DOHH2 (cell line): ENCODE data around the gene RIPK4.

ENCODE experiments used
- H3F3A ChIP-seq: fragments of 200-600 bp; sonication (generic), shearing (Covaris generic); 2 replicates; pipeline ENCODE4 v1.6.0; 2016; ENCODE audit warnings: antibody characterized with exemption, mild to moderate bottlenecking; ENCODE audit not compliant: control insufficient read depth, insufficient read depth
- H3K27ac ChIP-seq: fragments of 200-600 bp; sonication (generic); 2 replicates; pipeline ENCODE4 v1.5.1; 2014; ENCODE audit warnings: low read depth, mild to moderate bottlenecking, low read length, moderate library complexity
- H3K27me3 ChIP-seq: fragments of 200-600 bp; sonication (generic); 2 replicates; pipeline ENCODE4 v1.6.1; 2014; ENCODE audit warnings: mild to moderate bottlenecking, low read length, mixed read lengths; ENCODE audit not compliant: control insufficient read depth
- H3K36me3 ChIP-seq: fragments of 200-600 bp; sonication (generic); 2 replicates; pipeline ENCODE4 v1.6.1; 2014; ENCODE audit warnings: mild to moderate bottlenecking, low read length, moderate library complexity, mixed read lengths; ENCODE audit not compliant: control insufficient read depth
- H3K4me1 ChIP-seq: fragments of 200-600 bp; sonication (generic); 2 replicates; pipeline ENCODE4 v1.6.1; 2014; ENCODE audit warnings: mild to moderate bottlenecking, low read length, mixed read lengths; ENCODE audit not compliant: control insufficient read depth
- H3K4me2 ChIP-seq: fragments of 200-600 bp; sonication (generic); 2 replicates; pipeline ENCODE4 v1.6.0; 2014; ENCODE audit warnings: mild to moderate bottlenecking, low read length, moderate library complexity
- H3K4me3 ChIP-seq: fragments of 200-600 bp; sonication (generic); 2 replicates; pipeline ENCODE4 v1.5.1; 2014; ENCODE audit warnings: mild to moderate bottlenecking, low read length, mixed read lengths
- H3K79me2 ChIP-seq: fragments of 200-600 bp; sonication (generic); 2 replicates; pipeline ENCODE4 v1.6.1; 2014; ENCODE audit warnings: mild to moderate bottlenecking, low read length, mixed read lengths; ENCODE audit not compliant: control insufficient read depth
- H3K9me2 ChIP-seq: fragments of 200-600 bp; sonication (generic); replicated peaks from 2 replicates; pipeline ENCODE4 v1.6.1; 2014; ENCODE audit warnings: mild to moderate bottlenecking, low read length, mixed read lengths; ENCODE audit not compliant: control insufficient read depth
- H3K9me3 ChIP-seq: fragments of 200-600 bp; sonication (generic); 2 replicates; pipeline ENCODE4 v1.6.1; 2014; ENCODE audit warnings: antibody characterized with exemption, low read length, mixed read lengths; ENCODE audit not compliant: control insufficient read depth, insufficient read depth
- H4K20me1 ChIP-seq: fragments of 200-600 bp; sonication (generic); 2 replicates; pipeline ENCODE4 v1.6.0; 2014; ENCODE audit warnings: low read depth, mild to moderate bottlenecking, antibody characterized with exemption, low read length, moderate library complexity; ENCODE audit not compliant: control insufficient read depth, insufficient read depth
- CTCF ChIP-seq: fragments of 200-600 bp; sonication (generic); IDR thresholded peaks from one replicate; pipeline ENCODE4 v1.5.1; 2014; ENCODE audit warnings: antibody characterized with exemption, mild to moderate bottlenecking, low read depth, low read length; ENCODE audit not compliant: poor library complexity, severe bottlenecking
- EZH2phosphoT487 ChIP-seq: fragments of 200-600 bp; sonication (generic); IDR thresholded peaks from 2 replicates; pipeline ENCODE4 v1.6.1; 2017; ENCODE audit warnings: borderline replicate concordance, mild to moderate bottlenecking, antibody characterized with exemption, low read length, moderate library complexity, mixed read lengths

The RIPK4 gene

GRCh38 chr21:41712201-41712600 is 54.7 kb downstream of the RIPK4 start:
- TF ChIP-seq CTCF: no peak
- TF ChIP-seq EZH2phosphoT487: no peak
- no peaks in the 10 kb centered on the region for H3K36me3 ChIP-seq
- peaks cover 7% of the 10 kb centered on the region; the same call in 1 of the 2 replicates for H3K27me3 ChIP-seq
- no peaks in the 10 kb centered on the region for H3K4me1 ChIP-seq
- H4K20me1 ChIP-seq: no peaks in the 10 kb centered on the region
- H3K79me2 ChIP-seq: no peaks in the 10 kb centered on the region
- no peaks in the 10 kb centered on the region for H3K9me3 ChIP-seq
- H3F3A ChIP-seq: no peaks in the 10 kb centered on the region
- H3K9me2 ChIP-seq: no peaks in the 10 kb centered on the region
- H3K4me3 ChIP-seq: no peak overlapping the region
- no peak overlapping the region for H3K4me2 ChIP-seq
- H3K27ac ChIP-seq: no peak overlapping the region

DNA sequence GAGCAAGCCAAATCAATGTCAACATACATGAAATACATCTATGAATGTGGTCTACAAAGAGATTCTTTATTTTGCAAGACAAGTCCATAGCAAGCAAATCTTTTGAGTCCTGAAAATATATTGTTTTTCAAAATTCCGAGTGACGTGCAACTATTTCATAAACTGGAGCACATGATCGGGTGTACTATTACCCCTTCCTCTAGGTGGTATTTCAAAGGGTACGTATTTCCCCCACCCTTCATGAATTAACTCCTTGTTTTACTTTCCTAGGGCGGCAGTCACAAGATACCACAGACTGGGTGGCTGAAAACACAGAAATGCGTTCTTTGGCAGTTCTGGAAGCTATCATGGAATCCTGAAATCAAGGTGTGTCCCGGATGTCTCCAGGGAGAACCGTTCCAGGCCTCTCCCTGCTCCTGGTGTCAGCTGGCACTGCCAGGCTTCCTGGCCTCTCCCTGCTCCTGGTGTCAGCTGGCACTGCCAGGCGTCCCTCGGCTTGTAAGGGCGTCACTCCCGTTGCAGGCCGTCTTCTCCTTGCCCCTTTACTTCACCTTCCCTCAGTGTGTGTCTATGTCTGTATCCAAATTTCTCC is 55.3 kb downstream of the RIPK4 start:
- no peak overlapping the region for H3K4me2 ChIP-seq
- no peaks in the 10 kb centered on the region for H3K36me3 ChIP-seq
- H4K20me1 ChIP-seq: no peaks in the 10 kb centered on the region
- H3K79me2 ChIP-seq: no peaks in the 10 kb centered on the region
- H3K9me3 ChIP-seq: no peaks in the 10 kb centered on the region
- no peak overlapping the region for H3K27ac ChIP-seq
- no peak for TF ChIP-seq CTCF
- no peak for TF ChIP-seq EZH2phosphoT487
- H3F3A ChIP-seq: no peaks in the 10 kb centered on the region
- no peaks in the 10 kb centered on the region for H3K4me1 ChIP-seq
- H3K4me3 ChIP-seq: no peak overlapping the region
- H3K27me3 ChIP-seq: peaks cover 11% of the 10 kb centered on the region
- no peaks in the 10 kb centered on the region for H3K9me2 ChIP-seq

- no peak overlapping the region for H3K4me2 ChIP-seq
- H4K20me1 ChIP-seq: no peaks in the 10 kb centered on the region
- peaks cover 9% of the 10 kb centered on the region for H3K27me3 ChIP-seq
- no peaks in the 10 kb centered on the region for H3K4me1 ChIP-seq
- H3K9me3 ChIP-seq: no peaks in the 10 kb centered on the region
- H3K27ac ChIP-seq: no peak overlapping the region
- no peaks in the 10 kb centered on the region for H3K36me3 ChIP-seq
- H3K9me2 ChIP-seq: no peaks in the 10 kb centered on the region
- H3F3A ChIP-seq: no peaks in the 10 kb centered on the region
- TF ChIP-seq EZH2phosphoT487: no peak
- no peak for TF ChIP-seq CTCF
- no peak overlapping the region for H3K4me3 ChIP-seq
- H3K79me2 ChIP-seq: no peaks in the 10 kb centered on the region
Observed at GRCh38 chr21:41710823-41711160, 56.1 kb downstream of the RIPK4 start.
